GM19238 (cell line): ENCODE measurements around the gene LRP1.
A peak's percentile ranks its signal among the peaks of the same experiment; 100 is the strongest.

ENCODE experiments used
- DNase-seq: peaks from one replicate; pipeline ENCODE4 v3.0.0; 2011; ENCODE audit warnings: low spot score; ENCODE audit not compliant: insufficient read length

Gene LRP1

GRCh38 chr12:57173683-57174082, 45.4 kb downstream of the LRP1 start:
- DNase-seq = no peak

DNA sequence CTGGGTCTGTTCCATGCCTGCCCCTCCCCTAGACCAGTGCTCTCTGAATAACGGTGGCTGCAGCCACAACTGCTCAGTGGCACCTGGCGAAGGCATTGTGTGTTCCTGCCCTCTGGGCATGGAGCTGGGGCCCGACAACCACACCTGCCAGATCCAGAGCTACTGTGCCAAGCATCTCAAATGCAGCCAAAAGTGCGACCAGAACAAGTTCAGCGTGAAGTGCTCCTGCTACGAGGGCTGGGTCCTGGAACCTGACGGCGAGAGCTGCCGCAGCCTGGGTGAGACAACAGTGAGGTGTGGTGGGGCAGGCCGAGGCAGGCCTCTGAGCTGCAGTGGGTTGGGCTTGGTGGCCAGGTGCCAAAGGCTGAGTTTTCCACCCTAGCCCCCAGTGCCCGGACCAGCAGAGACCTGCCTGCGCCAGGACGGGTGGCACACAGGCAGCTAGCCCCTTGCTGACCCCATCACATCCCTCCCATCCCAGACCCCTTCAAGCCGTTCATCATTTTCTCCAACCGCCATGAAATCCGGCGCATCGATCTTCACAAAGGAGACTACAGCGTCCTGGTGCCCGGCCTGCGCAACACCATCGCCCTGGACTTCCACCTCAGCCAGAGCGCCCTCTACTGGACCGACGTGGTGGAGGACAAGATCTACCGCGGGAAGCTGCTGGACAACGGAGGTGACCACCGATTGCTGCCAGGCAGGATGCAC, 47.3 kb downstream of the LRP1 start:
- no peak for DNase-seq

DNA sequence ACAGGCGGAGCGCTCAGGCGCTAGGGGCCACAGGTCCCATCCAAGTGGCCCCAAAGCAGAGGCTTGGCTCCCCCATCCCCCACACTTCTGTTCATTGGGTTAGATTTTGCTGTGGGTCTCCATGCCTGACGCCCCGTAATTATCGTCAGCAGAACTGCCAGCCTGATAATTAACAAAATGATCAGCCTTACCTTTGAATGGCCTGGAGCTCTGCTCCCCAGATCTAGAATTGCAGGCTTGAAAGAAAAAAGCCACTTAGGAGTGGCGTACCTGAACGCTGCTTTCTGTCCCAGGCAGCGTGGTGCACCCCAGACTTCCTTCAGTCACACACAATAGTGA, 47.8 kb downstream of the LRP1 start:
- DNase-seq = no peak

GRCh38 chr12:57176846-57177245, 48.6 kb downstream of the LRP1 start:
- no peak for DNase-seq

GRCh38 chr12:57177354-57177753, 49.1 kb downstream of the LRP1 start:
- DNase-seq = no peak

GRCh38 chr12:57178213-57178612, 49.9 kb downstream of the LRP1 start:
- DNase-seq = no peak

- DNase-seq = no peak
Observed at GRCh38 chr12:57179331-57180086, 51.2 kb downstream of the LRP1 start.

GRCh38 chr12:57180321-57180989, 52.2 kb downstream of the LRP1 start:
- no peak for DNase-seq

DNA sequence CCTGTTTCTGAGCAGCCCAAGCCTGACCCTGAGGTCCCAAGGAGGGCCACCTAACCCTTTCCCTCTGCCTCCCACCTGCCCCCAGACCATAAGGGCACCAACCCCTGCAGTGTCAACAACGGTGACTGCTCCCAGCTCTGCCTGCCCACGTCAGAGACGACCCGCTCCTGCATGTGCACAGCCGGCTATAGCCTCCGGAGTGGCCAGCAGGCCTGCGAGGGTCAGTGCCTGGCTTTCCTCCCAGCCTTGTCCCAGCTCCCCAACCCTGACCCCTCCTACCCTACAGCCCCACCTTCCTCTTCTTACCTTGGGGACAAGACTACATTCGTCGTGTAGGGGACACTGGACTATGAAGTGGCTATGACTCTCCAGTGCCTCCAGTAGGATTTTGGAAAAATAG, 52.8 kb downstream of the LRP1 start:
- DNase-seq = no peak

DNA sequence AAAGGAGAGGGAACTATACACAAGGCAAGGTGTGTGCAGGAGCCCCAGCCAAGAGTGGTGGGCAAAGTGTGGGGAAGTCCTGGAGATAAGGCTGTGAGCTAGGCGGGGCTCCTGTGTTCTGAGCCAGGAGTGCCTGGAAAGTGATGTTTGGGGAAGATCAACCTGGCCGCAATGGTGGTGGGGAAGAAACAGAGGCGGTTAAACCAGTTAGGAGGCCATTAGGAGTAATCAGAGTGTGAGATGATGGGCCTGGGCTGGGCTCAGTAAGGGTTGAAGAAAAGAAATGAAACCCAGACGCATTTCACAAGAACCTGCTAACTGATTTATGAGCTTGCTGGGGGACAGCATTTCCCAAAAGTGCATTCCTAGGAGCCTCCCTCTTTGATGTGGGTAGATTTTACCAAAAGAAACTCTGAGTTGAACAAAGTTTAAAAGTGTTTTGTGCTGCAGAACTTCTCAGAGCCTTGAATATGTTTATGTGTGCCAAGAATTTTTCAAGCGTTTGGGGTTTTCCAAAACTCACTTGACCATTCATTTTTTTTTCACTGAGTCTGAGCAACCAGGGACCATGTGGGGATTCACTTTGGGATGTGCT, 53.4 kb downstream of the LRP1 start:
- DNase-seq = no peak

GRCh38 chr12:57182918-57183575, 54.8 kb downstream of the LRP1 start:
- DNase-seq = peak; percentile 97

DNA sequence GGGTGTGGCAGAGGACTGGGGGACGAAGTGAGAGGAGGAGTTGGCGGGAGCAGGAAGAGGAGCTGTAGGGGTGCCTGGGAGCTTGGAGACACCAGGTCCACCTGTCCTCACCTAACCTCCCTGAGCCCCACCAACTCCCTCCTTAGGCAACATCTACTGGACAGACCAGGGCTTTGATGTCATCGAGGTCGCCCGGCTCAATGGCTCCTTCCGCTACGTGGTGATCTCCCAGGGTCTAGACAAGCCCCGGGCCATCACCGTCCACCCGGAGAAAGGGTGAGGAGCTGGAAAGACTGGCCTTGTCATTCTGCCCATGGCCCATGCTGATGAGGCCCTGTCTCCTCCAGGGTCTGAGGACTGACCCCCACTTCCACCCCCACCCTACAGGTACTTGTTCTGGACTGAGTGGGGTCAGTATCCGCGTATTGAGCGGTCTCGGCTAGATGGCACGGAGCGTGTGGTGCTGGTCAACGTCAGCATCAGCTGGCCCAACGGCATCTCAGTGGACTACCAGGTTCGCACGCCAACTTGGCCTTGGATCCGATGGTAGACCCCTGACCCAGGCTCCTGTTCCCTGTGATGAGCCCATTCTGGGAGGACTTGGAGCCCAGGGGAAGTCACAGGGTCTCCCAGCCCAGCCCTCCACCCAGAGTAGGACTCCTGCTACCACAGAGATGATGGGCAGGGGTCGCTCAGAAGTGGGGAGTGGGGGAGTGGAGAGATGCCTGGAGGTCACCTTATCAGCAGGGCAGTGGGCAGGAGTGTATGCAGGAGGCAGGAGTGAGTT, 55.8 kb downstream of the LRP1 start:
- DNase-seq = no peak

GRCh38 chr12:57185403-57185802, 57.1 kb downstream of the LRP1 start:
- DNase-seq = no peak

DNA sequence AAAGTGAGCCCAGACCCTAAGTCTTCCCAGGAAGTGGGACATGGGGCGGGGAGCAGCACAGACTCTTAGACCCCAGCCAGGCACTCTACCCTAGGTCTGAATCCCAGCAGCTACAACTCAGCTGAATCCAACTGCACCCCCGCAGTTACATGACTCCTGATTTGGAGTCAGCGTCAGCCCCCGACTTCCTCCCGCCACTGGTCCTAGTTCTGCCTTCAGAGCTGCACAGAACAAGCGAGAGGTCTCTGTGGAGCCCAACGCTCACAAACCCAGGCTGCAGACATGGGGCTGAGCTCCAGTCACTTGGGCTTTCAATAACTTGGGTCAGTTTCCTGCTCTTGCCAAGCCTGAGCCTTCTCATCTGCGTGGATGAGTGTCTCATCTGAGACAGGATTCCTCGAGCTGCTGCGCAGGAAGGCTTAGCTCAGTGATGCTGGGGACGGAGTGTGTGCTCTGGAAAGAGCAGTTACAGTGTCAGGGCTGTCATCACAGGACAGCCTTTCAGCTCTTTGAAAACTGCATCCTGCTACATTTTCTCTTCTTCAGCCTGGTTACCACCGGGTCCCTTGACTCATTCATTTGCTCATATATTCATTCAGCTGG, 57.7 kb downstream of the LRP1 start:
- no peak for DNase-seq

DNA sequence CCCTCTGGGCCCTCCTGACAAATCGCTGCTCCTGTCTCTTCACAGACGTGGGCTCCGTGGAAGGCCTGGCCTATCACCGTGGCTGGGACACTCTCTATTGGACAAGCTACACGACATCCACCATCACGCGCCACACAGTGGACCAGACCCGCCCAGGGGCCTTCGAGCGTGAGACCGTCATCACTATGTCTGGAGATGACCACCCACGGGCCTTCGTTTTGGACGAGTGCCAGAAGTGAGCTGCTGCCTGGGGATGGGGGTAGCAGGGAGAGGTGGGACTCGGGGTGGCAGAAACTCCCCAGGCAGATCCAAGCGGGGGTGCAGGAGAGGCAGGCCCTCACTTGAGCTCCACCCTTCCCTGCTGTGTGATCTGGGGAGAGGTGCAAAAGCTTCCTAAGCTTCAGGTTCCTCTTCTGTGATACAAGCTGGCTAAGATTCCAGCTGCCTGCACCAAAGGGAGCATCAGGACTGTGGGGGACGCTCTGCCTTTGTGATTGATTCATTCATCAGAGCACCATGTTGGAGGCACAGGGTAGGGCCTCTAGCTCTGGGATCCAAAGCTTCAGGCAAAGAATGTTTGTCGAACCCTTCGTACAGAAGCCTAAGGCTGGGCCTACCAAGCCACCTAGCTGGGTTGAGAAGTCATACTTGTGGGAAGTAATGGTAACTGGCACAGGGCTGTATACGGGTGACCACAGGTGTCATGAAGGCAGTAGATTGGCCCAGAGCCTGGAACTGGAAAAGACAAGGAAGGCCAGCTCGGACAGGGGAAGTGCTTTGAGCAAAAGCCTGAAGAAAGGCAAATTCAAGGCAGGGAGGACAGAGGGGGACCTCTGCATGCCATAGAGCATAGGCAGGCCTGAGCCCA, 59.2 kb downstream of the LRP1 start:
- DNase-seq = no peak

- DNase-seq = no peak
Observed at GRCh38 chr12:57188090-57188425, 59.8 kb downstream of the LRP1 start.

- DNase-seq = no peak
Observed at GRCh38 chr12:57190037-57190436, 61.8 kb downstream of the LRP1 start.

DNA sequence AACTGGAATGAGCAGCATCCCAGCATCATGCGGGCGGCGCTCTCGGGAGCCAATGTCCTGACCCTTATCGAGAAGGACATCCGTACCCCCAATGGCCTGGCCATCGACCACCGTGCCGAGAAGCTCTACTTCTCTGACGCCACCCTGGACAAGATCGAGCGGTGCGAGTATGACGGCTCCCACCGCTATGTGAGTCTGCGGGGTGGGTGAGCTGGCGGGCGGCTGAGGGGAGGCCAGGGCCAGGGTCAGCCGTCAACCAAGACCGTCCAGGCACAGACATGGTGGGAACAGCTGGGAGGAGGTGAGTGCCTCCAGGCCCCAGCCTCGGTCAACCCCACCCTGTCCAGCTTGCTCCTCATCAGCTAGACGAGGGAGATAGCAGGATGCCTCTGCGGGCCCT, 62.5 kb downstream of the LRP1 start:
- DNase-seq = no peak

- DNase-seq = no peak
Observed at GRCh38 chr12:57191410-57191809, 63.1 kb downstream of the LRP1 start.

DNA sequence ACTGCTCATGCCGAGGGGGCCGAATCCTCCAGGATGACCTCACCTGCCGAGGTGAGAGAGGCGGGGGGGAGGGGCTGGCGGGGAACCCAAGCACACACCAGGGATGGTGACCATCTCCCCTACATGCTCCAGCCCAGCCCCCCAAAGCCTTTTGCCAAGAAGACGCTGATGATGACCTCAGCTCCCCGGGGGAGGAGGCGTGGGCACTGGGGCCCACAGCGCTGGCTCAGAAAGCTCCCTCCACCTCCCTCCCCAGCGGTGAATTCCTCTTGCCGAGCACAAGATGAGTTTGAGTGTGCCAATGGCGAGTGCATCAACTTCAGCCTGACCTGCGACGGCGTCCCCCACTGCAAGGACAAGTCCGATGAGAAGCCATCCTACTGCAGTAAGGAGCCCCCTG, 64.6 kb downstream of the LRP1 start:
- DNase-seq = no peak
